HepG2 (cell line): ENCODE measurements around the gene GDPGP1. TPM values are rescaled to one million over a fixed set of nuclear protein-coding genes. Genes with fewer than 3 reads are reported as not detected.

Source experiments
- CENPT ChIP-seq: sonication (generic); formaldehyde crosslinking; IDR thresholded peaks from 2 replicates; pipeline ENCODE4 v1.8.0; 2022; ENCODE audit warnings: low read depth, mild to moderate bottlenecking, moderate library complexity, missing genetic modification reagents
- KDM1A ChIP-seq: IDR thresholded peaks from 2 replicates; pipeline ENCODE4 v1.6.1; 2016; ENCODE audit warnings: missing compliant biosample characterization
- MAFF ChIP-seq: IDR thresholded peaks from 2 replicates; pipeline ENCODE4 v1.6.1; 2011; ENCODE audit warnings: low read depth, low read length, improper control_type of control experiment
- MATR3 ChIP-seq: sonication (generic); formaldehyde crosslinking; IDR thresholded peaks from 2 replicates; pipeline ENCODE4 v1.4.0; 2020; ENCODE audit warnings: missing genetic modification reagents
- ONECUT2 ChIP-seq: sonication (generic); formaldehyde crosslinking; IDR thresholded peaks from 2 replicates; pipeline ENCODE4 v1.4.0; 2020; ENCODE audit warnings: missing genetic modification reagents
- SIN3A ChIP-seq: IDR thresholded peaks from 2 replicates; pipeline ENCODE4 v1.6.1; 2011; ENCODE audit warnings: low read depth, mild to moderate bottlenecking, control low read depth, low read length, borderline replicate concordance
- TFDP2 ChIP-seq: sonication (generic); formaldehyde crosslinking; IDR thresholded peaks from 2 replicates; pipeline ENCODE4 v1.4.0; 2020; ENCODE audit warnings: missing genetic modification reagents
- ZFP82 ChIP-seq: sonication (generic); formaldehyde crosslinking; IDR thresholded peaks from 2 replicates; pipeline ENCODE4 v1.5.1; 2020; ENCODE audit warnings: mild to moderate bottlenecking, missing genetic modification reagents, borderline replicate concordance
- ZFP90 ChIP-seq: sonication (generic); formaldehyde crosslinking; IDR thresholded peaks from 2 replicates; pipeline ENCODE4 v1.8.0; 2022; ENCODE audit warnings: missing genetic modification reagents, mild to moderate bottlenecking, inconsistent platforms, borderline replicate concordance
- ZNF232 ChIP-seq: sonication (generic); formaldehyde crosslinking; IDR thresholded peaks from 2 replicates; pipeline ENCODE4 v1.4.0; 2020; ENCODE audit warnings: missing genetic modification reagents, borderline replicate concordance
- ZNF317 ChIP-seq: sonication (generic); formaldehyde crosslinking; IDR thresholded peaks from 2 replicates; pipeline ENCODE4 v1.5.0; 2020; ENCODE audit warnings: mild to moderate bottlenecking, missing genetic modification reagents
- ZNF567 ChIP-seq: sonication (generic); formaldehyde crosslinking; IDR thresholded peaks from 2 replicates; pipeline ENCODE4 v1.8.1; 2023; ENCODE audit warnings: mild to moderate bottlenecking, missing genetic modification reagents, borderline replicate concordance
- ZNF576 ChIP-seq: sonication (generic); formaldehyde crosslinking; IDR thresholded peaks from 2 replicates; pipeline ENCODE4 v1.4.0; 2020; ENCODE audit warnings: mild to moderate bottlenecking, missing genetic modification reagents
- ZNF784 ChIP-seq: sonication (generic); formaldehyde crosslinking; IDR thresholded peaks from 2 replicates; pipeline ENCODE4 v1.5.1; 2020; ENCODE audit warnings: missing genetic modification reagents, mild to moderate bottlenecking, borderline replicate concordance
- polyA plus RNA-seq, 8 experiments: library from polyadenylated mRNA; depleted of rRNA in 3 of 8; stranded (reverse) in 7 of 8; unstranded in 1 of 8; fragments of >200 nt; fragmentation: Illumina TruSeq in 4 of 8; extraction: Trizol in 4 of 8; gene quantifications; 2 replicates each; pipeline versions ENCODE4 v1.2.1 to v1.2.3, GENCODE V29; 2011 to 2016; ENCODE audit warnings: low read depth in 4 of 8, missing spikeins in 1 of 8, mixed read lengths in 1 of 8; ENCODE audit not compliant: insufficient read depth in 1 of 8
- total RNA-seq, 5 experiments: library from RNA; depleted of rRNA; stranded (reverse); fragments of >200 nt; fragmentation: Illumina TruSeq; extraction: Trizol; gene quantifications; 2 replicates each; pipeline ENCODE4 v1.2.3, GENCODE V29; 2016; ENCODE audit warnings: low read depth in 1 of 5
- TF ChIP-seq, protein P1 (sequence below), 2 experiments: sonication (generic) in 1 of 2; formaldehyde crosslinking in 1 of 2; IDR thresholded peaks; 2 replicates each; pipeline versions ENCODE4 v1.4.0 to v1.6.1; 2018 to 2020; ENCODE audit warnings: missing genetic modification reagents in 2 of 2, borderline replicate concordance in 1 of 2, low read depth in 1 of 2, mild to moderate bottlenecking in 1 of 2, missing biosample characterization in 1 of 2
- TF ChIP-seq, protein P2 (sequence below): sonication (generic); formaldehyde crosslinking; IDR thresholded peaks from 2 replicates; pipeline ENCODE4 v1.4.0; 2020; ENCODE audit warnings: missing genetic modification reagents, borderline replicate concordance

The GDPGP1 gene
- total and polyA plus RNA-seq, 2 of the 13 experiments (the other 11 are each of a cell fraction or from before 2014, with no cell fraction given): 1.5 to 4.3 TPM

- no peak for TF ChIP-seq KDM1A (CRISPR knock-in tag)
- TF ChIP-seq MAFF: no peak
- TF ChIP-seq ZNF317 (CRISPR knock-in tag): no peak
- TF ChIP-seq ZFP82: peak; percentile 47; the same call in 1 of the 2 replicates
- no peak for TF ChIP-seq TFDP2
- no peak for TF ChIP-seq MATR3
- TF ChIP-seq ZNF232 (CRISPR knock-in tag): no peak
- TF ChIP-seq ZNF576 (CRISPR knock-in tag): no peak
- TF ChIP-seq, protein P1, sequence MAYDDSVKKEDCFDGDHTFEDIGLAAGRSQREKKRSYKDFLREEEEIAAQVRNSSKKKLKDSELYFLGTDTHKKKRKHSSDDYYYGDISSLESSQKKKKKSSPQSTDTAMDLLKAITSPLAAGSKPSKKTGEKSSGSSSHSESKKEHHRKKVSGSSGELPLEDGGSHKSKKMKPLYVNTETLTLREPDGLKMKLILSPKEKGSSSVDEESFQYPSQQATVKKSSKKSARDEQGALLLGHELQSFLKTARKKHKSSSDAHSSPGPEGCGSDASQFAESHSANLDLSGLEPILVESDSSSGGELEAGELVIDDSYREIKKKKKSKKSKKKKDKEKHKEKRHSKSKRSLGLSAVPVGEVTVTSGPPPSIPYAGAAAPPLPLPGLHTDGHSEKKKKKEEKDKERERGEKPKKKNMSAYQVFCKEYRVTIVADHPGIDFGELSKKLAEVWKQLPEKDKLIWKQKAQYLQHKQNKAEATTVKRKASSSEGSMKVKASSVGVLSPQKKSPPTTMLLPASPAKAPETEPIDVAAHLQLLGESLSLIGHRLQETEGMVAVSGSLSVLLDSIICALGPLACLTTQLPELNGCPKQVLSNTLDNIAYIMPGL (CRISPR knock-in tag; IDR thresholded peaks at IDR 0.05; ENCODE audit: borderline replicate concordance in 1 of 2, low read depth in 1 of 2): 0 out of 4 replicates have a peak, but pooled peaks of 1 of the 2 experiments have one; percentile 1
- 0 out of 2 replicates have a peak, but pooled peaks have one; percentile 24 for TF ChIP-seq ZFP90 (CRISPR knock-in tag)
- TF ChIP-seq ZNF784 (CRISPR knock-in tag): no peak
- TF ChIP-seq SIN3A: peak; percentile 20; the same call in 1 of the 2 replicates
- TF ChIP-seq ONECUT2 (CRISPR knock-in tag): no peak
- TF ChIP-seq, protein P2, sequence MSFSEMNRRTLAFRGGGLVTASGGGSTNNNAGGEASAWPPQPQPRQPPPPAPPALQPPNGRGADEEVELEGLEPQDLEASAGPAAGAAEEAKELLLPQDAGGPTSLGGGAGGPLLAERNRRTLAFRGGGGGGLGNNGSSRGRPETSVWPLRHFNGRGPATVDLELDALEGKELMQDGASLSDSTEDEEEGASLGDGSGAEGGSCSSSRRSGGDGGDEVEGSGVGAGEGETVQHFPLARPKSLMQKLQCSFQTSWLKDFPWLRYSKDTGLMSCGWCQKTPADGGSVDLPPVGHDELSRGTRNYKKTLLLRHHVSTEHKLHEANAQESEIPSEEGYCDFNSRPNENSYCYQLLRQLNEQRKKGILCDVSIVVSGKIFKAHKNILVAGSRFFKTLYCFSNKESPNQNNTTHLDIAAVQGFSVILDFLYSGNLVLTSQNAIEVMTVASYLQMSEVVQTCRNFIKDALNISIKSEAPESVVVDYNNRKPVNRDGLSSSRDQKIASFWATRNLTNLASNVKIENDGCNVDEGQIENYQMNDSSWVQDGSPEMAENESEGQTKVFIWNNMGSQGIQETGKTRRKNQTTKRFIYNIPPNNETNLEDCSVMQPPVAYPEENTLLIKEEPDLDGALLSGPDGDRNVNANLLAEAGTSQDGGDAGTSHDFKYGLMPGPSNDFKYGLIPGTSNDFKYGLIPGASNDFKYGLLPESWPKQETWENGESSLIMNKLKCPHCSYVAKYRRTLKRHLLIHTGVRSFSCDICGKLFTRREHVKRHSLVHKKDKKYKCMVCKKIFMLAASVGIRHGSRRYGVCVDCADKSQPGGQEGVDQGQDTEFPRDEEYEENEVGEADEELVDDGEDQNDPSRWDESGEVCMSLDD (CRISPR knock-in tag): no peak
- TF ChIP-seq CENPT (CRISPR knock-in tag): no peak
- TF ChIP-seq ZNF567: 0 out of 2 replicates have a peak, but pooled peaks have one; percentile 22
These were observed 30.7 kb downstream of the GDPGP1 start (continued) for GRCh38 chr15:90264671-90265070.
